GM03348 (cell line): ENCODE results near the gene ATP8A2.
"Not testable (repeated sequence)": the region's sequence is repeated elsewhere in the genome, so short reads cannot be mapped to it uniquely, and the experiment has no call there.

Source experiments
- DNase-seq: peaks from one replicate; pipeline ENCODE4 v3.0.0; 2012; ENCODE audit warnings: low spot score

The ATP8A2 gene

DNA sequence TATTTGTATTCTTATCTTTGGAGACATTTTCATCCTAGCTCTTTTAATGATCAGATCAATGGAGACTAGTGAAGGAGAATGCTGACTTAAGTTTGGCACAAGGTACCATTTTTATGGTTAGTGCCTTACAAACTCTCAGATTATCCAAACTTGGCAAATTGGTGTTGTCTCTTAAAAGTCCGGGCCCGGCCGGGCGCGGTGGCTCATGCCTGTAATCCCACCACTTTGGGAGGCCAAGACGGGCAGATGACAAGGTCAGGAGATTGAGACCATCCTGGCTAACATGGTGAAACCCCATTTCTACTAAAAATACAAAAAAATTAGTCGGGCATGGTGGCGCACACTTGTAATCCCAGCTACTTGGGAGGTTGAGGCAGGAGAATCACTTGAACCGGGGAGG is 177.2 kb downstream of the ATP8A2 start:
- not testable (repeated sequence) for DNase-seq

DNA sequence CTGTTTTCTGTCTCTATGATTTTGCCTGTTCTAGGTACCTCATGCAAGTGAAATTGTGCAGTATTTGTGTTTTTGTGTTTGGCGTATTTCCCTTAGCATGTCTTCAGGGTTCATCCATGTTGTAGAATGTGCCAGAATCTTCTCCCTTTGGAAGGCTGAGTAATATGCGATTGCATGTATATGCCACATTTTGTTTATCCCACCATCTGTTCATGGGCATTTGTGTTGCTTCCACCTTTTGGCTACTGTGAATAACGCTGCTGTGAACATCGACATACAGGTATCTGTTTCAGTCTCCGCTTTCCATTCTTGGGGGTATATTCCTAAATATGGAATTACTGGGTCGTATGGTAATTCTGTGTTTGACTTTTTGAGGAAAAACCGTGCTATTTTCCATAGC is 190.0 kb downstream of the ATP8A2 start:
- no peak for DNase-seq

DNA sequence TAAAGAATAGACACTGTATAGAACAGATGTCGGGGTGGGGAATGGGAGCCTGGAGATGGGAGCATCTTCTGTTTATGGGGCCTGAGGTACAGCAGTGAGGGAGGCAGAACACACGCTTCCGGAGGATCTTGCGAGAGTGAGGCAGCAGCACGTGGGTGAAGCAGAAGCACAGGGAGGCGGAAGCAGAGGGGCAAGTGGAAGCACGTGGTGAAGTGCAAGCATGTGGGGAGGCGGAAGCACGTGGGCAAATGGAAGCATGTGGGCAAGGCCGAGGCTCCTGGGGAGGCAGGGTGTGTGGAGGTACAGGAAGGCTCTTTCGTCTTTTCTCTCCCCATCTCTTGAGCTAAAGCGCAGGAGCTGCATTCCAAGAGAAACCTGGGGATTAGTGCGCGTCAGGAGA is 198.4 kb downstream of the ATP8A2 start:
- DNase-seq: no peak

DNA sequence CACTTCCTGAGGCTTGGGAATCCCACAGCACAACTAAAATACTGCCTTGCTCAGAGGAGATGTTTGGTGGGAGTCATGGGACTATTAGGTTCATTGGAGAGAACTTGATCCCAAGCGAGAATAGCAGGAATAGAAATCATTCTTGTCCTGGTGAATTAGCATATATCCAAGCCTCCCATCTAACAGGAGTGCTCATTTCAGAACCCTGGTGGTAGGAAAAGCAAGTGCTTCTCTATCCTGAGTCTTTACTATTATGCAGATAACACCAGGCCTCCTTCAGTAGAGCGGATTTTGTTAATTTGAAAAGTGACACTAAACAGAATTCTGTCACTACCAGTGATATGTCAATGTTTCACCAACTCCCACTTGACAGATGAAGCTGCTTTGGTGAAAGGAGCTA is 199.5 kb downstream of the ATP8A2 start:
- DNase-seq: no peak

DNA sequence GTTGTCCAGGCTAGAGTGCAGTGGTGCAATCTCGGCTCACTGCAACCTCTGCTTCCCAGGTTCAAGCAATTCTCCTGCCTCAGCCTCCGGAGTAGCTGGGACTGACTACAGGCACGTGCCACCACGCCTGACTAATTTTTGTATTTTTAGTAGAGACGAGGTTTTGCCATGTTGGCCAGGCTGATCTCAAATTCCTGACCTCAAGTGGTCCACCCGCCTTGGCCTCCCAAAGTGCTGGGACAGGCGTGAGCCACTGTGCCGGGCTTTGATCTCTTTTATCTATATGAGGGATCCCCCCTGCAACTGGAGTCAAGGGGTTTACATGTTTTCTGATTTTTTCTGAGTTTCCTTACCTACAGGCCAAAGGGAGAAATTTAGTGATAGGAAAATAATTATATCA is 200.4 kb downstream of the ATP8A2 start:
- DNase-seq: not testable (repeated sequence)

DNA sequence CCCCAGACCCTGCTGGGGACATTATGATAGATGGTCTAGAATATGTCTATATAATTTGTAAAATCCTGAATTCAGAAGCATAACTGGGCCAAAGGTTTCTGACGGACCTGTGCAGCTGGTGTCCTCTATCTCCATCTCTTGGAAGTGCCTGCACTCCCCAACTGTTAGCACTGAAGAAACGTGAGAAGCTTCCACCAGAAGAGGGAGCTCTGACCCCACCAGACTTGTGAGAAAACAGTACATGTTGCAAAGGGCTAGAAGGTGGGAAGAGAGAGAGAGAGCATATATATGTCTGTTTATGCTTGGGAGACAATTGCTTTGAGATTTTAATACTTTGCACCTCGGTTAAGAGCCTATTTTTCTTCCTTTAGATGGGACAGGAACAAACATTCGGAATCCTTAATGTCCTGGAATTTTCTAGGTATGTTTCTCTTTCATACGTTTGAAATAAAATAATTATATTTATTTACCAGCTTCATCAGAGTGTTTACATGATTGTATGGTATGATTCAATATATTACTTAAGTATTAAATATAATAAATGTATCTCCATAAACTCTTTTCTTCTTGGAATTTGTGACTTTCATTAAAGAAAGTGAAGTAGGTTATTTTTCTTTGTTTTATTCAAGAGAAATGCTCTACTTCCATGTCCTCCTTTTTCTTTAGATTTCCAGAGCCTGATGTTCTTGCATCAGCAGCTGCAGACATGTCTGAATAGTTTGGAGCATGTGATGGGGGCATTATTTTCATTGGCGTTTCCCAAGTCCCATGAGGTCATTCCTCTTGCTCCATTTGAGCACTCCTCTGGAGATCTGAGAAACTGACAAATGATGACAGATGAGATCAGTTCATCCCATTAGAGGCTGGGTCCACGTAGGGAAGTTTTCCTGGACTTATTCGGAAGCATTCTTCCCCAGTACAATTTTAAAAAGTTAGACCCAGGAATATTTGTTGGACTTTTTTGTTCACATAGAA is 202.9 kb downstream of the ATP8A2 start:
- DNase-seq: peak; percentile 82

DNA sequence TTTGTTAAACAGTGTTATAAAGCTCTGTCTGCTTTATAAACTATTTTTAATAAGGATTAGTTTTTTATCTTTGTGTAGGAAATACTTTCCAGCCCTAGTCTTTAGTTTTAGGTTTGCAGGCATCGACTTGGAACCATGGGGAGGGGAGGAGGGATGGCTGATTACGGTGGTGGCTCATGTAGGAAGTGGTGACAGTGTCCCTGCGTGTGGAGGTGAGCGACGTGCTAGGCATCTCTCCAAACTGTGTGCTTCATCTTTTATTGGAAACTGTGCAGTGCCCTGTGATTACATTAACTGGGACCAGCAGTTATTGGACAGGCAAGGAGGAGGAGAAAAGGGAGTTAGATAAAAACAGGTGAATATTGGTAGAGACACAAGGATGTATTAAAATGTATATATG is 203.8 kb downstream of the ATP8A2 start:
- DNase-seq: no peak

DNA sequence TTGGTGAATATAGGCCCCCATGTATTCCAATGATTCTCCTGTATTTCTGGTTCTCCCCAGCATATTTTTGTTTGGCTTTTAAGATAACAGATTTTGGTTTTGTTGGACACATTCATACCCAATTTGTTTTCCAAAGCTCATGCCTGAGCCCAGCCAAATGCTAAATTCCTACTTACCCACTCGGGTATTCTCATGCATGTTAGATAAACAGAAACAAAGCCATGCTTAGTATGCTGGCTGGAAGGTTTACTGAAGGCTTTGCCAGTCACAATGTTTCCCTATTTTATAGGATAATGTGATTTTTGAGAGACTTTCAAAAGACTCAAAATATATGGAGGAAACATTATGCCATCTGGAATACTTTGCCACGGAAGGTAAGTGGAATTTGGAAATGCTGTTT is 206.8 kb downstream of the ATP8A2 start:
- DNase-seq: no peak

DNA sequence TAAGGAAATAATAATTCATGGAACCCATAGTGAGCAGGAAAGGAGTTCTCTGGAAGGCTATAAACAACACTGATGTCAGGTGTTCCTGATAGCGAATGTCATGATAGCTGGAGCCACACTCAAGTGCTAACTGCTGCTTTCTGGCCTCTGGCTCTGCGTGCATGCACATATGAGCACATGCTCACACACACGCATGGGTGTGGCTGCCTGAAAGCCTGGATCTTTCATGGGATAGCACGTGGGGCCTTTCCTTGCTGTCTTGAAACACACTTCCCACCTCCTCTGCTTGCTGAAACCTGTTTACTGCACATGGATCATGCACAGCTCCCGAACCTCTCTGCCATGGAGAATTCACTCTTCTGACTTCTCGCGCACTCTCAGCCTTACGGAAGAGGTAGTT is 207.4 kb downstream of the ATP8A2 start:
- no peak for DNase-seq

DNA sequence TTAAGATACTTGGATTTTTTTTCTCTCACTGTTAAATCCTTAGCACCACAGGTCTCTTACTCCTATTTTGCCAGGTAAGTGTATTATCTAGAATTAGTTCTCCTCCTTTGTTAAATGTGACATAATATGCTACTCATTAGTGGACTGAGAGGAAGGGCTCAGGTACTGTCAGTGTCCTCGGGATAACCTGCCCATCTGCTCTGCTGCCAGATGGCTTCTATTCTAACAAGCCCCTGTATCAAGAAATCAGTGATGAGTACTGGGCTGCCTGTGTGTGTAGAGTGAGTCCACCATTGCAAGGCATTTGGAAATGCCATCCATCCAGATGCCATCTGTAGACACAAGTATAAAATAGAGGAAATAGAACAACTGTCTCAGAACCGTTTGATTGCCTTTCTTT is 209.6 kb downstream of the ATP8A2 start:
- DNase-seq: no peak

DNA sequence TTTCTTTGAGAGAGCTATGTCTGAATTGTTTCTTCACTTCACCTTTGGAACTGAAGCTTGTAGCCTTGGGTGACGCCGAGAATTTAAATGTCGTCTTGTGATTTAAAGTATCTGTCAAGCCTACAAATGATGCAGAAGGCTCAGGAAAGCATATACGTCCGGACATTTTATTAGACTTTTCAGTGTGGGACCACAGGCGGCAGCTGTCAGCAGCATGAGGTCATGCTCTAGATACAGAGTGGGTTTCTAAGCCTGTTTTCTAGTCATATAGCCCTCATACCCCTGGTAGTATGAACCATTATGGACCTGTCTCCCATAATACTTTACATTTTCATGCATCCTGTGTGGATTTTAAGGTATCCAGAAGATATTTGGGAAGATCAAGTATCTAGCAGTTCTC is 212.3 kb downstream of the ATP8A2 start:
- DNase-seq: no peak

DNA sequence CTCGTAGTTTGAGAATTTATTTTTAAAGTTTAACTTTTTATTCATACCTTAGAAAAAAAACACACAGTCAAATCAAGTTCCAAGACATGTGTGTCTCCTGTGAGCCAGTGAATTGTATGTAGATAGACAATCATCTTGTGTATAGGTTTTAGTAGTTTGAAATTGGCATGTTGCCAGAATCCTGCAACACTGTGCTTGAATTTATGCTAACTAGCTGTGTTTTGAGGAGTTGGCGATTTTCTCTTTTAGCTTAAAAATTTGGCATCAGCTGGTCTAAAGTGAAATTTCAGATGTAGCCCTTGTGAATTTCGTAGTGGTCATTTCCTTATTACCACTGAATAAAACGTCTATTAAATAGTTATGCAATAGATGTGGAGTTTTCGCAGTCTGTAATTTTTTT is 213.2 kb downstream of the ATP8A2 start:
- DNase-seq: no peak

DNA sequence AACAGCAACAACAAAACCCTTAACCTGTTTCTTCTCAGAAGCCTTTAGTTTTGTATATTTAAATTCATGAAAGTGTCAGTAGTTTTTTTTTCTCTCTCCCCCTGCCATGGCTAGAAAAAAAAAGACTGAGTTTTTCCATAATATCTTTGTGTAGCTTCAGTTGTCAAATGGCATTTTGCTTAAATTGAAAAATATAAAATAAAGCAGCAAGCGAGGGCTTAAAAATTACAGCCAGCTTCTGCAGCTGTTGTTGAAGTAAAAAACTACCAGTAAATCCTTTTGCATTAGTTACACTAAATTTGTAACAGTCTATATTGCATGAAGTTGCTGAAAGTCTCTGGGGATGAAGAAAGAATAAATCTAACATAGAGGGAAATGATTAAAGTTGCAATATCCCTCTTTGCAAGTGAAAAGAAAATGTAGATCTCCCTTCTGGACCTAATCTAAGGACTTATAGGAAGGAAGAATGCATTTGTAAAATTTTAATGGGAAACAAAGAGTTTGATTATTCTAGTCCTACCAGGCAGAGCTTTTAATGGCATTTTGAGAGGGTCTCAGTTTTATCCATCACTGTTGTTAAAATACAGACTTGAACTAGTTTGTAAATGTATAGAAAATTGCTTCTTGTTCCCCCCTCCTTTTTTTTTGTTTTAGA is 215.7 kb downstream of the ATP8A2 start:
- DNase-seq: no peak

DNA sequence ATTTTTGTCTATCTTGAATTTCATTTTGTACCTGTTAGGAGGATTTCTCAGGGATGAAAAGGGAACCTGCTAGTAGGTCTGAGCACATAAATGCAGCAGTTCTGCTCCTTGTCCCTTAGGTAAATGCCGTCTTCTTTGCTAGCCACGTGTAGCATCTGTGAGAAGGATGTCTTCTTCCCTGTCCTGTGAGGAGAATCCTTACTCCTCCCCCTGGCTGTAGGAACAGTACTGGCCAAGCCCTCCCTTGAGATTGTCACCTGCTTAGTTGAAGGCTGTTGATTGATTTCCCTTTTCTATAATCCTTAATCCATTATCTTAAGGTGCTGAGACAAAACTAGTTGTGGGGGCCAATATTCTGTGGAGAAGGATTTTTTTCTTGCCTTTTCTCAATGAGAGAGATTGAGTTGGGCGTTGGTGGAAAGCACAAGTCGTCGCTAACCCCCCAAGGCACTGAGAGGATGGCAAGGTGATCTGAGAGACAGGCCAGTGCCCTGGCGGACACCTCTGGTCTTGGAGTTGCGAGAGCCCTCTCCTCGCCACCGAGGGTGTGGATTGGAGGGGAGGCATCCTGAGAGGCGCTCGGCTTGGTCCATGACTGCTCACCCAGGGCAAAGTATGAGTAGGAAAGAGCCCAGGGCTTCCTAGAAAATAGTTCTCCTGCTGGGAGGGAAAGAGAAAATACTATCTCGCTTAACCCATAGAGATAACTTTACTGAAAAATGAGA is 216.7 kb downstream of the ATP8A2 start:
- DNase-seq: no peak

DNA sequence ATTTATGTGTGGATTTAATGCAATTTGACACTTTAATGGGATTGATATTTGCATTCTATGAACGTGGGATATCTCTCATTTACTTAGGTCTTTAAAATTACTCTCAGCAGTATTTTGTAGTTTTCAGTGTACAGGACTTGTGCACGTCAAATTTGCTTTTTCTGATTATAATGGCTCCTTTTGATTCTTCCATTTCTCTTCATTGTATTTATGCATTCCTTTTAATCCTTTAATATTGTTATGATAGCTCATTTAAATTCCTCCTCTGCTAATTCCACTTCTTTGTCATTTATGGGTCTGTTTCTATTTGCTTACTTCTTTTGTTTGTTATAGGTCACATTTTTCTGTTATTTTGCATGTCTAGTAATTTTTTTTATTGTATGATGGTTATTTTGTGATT is 226.6 kb downstream of the ATP8A2 start:
- DNase-seq: no peak

DNA sequence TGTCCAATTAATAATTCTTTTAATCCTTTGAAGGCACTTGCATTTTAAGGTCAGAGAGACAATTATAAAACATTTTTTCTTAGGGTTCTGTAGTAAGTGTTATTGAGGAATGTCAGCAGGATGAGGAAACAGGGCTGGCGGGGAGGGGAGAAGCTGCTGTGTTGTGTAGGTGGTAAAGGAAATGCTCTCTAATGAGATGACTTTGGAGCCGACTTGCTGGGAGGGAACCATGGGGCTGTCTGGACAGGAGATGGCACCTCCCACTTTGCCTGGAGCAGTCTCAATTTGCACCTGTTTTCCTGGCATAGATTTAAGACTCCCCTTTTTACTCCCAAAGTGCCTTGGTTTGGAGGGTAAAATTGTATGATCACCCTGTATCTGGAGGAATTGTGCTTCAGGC is 230.4 kb downstream of the ATP8A2 start:
- no peak for DNase-seq

DNA sequence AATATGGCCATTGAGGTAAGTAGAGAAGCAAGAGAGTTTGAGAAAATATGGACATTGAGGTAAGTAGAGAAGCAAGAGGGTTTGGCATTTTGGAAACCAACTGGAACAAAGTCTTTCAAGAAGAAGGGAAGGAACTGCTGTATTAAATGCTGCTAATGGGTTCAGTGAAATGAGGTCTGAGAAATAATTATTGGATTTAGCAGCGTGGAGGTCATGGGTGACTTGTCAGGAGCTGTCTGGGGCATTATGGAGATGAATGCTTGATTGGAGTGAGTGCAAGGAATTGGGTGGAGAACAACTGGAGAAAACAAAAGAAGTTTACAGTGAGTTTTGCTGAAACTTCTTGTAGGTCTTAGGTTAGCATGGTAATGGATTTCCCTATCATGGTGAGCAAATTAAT is 232.3 kb downstream of the ATP8A2 start:
- DNase-seq: no peak

DNA sequence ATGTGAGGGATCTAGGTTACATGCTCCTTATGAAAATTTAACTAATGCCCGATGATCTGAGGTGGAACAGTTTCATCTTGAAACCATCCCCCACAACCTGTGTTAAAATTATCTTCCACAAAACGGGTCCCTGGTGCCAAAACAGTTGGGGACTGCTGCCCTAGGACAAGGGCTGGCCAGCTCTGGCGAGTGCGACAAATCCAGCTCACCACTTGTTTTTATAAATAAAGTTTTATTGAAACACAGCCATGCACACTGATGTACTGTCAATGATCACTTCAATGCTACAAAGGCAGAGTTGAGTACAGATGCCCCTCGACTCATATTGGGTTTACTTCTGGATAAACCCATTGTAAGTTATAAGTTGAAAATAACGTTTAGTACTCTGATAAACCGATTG is 235.3 kb downstream of the ATP8A2 start:
- DNase-seq: no peak

DNA sequence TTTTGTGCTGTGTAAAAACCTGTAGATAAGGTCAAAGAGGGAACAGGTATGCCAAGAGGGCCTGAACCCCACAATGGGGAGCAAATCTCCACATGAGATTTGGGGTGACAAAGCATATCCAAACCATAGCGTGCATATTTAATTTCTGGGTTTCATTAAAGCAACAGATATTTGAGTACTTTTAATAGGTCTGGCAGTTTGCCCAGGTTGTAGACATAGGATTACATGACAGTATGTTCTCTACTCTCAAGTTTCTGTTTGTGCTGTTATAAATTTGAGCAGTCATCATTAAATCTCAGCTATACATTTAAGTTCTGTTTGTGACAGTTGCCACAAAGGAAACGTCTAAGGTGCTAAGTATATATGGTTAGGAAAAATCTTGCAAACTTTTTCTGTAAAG is 236.4 kb downstream of the ATP8A2 start:
- DNase-seq: no peak

DNA sequence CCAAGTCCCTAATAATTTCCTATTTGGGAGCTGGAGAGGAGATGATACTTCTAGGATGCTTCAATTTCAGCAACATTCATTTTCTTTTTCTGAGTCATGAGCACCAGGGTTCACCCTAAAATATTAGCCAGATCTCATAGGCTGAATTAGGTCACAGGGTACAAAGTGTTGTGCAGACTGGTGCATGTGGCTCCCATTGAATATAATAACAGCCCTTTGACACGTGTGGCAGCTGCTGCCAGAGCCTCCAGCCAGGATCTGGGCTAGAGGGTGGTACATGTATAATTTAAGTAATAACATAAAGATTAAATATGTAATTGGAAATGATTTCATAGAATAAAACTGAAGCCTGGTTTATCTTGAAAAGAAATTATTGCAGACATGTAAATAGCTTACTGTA is 244.9 kb downstream of the ATP8A2 start:
- no peak for DNase-seq

DNA sequence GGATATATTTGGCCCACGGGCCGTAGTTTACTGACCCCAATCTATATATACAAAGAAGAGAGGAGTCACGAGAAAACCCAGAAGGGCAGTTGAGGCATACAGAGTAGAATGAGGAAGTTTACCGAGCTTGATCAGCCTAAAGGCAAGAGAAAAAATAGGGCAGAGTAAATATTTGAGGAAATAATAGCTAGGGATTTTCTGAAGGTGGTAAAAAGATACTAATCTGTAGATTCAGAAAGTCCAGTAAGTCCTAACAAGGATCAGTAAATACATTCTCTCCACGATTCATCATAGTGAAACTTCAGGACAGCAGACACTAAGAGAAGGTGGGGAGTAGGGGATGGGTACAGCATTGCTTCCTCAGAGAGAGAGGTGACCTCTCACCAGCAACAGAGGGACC is 248.1 kb downstream of the ATP8A2 start:
- DNase-seq: no peak

DNA sequence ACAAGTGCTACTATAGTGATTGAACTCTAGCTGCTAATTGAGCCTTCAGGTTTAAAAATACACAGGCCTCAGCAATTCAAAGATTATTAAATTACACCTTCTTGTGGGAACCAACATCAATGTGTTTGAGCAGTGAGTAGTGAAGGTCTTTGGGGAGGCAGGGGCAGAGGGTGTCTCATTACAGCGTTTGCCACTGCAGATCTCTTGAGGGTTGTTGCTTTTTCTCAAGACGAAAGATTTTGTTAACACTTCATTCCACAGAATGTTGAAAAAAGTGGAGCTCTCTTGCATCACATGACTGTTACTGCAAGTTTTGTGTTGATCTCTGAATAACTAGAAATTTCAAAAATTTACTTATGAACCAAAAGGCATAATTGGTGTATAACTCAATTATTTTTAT is 253.6 kb downstream of the ATP8A2 start:
- DNase-seq: no peak

DNA sequence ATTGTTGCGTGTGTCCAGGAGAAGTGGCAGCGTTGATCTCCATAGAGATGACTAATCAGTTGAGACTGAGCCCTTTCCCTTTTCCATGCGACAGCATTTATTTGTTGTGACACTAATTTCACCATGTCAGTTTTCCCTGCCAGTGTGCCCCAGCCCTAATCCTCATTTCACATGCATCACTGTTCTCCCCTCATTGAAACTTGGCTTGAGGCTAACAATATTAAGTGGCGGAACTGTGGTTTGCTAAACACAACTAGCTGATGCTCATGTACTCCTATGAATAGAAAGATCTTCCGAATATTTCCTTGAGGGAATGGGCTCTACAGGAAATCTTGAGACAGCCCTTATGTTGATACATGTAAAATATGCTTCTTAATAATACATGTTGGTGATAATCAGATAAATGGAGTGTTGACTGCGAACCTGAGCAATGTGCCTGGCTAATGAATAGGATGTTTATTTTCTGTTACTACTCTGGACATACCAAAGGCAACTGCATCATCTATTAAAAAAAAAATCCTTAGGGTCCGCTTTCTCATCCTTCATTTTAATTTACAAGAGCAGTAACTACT is 258.6 kb downstream of the ATP8A2 start:
- no peak for DNase-seq
